DMS79 treated with DMSO at 0.1 percent for 48 hours (cell line): ENCODE results near the gene EXOC2.
"Not testable (repeated sequence)": the region's sequence is repeated elsewhere in the genome, so short reads cannot be mapped to it uniquely, and the experiment has no call there.

Source experiments
- DNase-seq: peaks from one replicate; lab custom pipeline; 2025; lab: John Stamatoyannopoulos, UW

Gene EXOC2

GRCh38 chr6:680251-680650, 12.7 kb downstream of the EXOC2 start:
- no peak for DNase-seq

GRCh38 chr6:679282-679681, 13.7 kb downstream of the EXOC2 start:
- no peak for DNase-seq

- no peak for DNase-seq
Measured at GRCh38 chr6:678520-678919, 14.4 kb downstream of the EXOC2 start.

GRCh38 chr6:677919-678318, 15.0 kb downstream of the EXOC2 start:
- DNase-seq = no peak

GRCh38 chr6:674956-675355, 18.0 kb downstream of the EXOC2 start:
- no peak for DNase-seq

- DNase-seq = no peak
Measured at GRCh38 chr6:674406-674805, 18.5 kb downstream of the EXOC2 start.

GRCh38 chr6:667253-667927, 25.5 kb downstream of the EXOC2 start:
- DNase-seq = no peak

- no peak for DNase-seq
Measured at GRCh38 chr6:665403-666267, 27.3 kb downstream of the EXOC2 start.

- DNase-seq = not testable (repeated sequence)
Measured at GRCh38 chr6:663788-664187, 29.2 kb downstream of the EXOC2 start.

GRCh38 chr6:659716-660581, 33.0 kb downstream of the EXOC2 start:
- no peak for DNase-seq

- DNase-seq = no peak
Measured at GRCh38 chr6:658244-658643, 34.7 kb downstream of the EXOC2 start.

GRCh38 chr6:657743-658142, 35.2 kb downstream of the EXOC2 start:
- no peak for DNase-seq

- DNase-seq = no peak
Measured at GRCh38 chr6:656460-657252, 36.3 kb downstream of the EXOC2 start, which contains the start of gene HUS1B. HUS1B (minus strand) TSS chr6:657100; CDS start chr6:656944, 156 bp downstream.

GRCh38 chr6:654136-654535, 38.8 kb downstream of the EXOC2 start:
- no peak for DNase-seq

GRCh38 chr6:652865-653264, 40.1 kb downstream of the EXOC2 start:
- no peak for DNase-seq

GRCh38 chr6:650098-650497, 42.8 kb downstream of the EXOC2 start:
- no peak for DNase-seq

GRCh38 chr6:642805-643204, 50.1 kb downstream of the EXOC2 start:
- no peak for DNase-seq

- DNase-seq = no peak
Measured at GRCh38 chr6:641225-641985, 51.5 kb downstream of the EXOC2 start.

- DNase-seq = no peak
Measured at GRCh38 chr6:636488-636887, 56.5 kb downstream of the EXOC2 start.

GRCh38 chr6:635233-635632, 57.7 kb downstream of the EXOC2 start:
- no peak for DNase-seq

GRCh38 chr6:633611-634010, 59.3 kb downstream of the EXOC2 start:
- DNase-seq = no peak
